GM21367 (cell line): Measurements from ENCODE around the gene FABP7.
A peak's percentile ranks its signal among the peaks of the same experiment; 100 is the strongest.

Experiments
- ATAC-seq: cut with Tn5 transposase; IDR thresholded peaks from one replicate; pipeline ENCODE4 v1.9.1; 2021; ENCODE audit not compliant: unreplicated experiment

FABP7 gene

DNA sequence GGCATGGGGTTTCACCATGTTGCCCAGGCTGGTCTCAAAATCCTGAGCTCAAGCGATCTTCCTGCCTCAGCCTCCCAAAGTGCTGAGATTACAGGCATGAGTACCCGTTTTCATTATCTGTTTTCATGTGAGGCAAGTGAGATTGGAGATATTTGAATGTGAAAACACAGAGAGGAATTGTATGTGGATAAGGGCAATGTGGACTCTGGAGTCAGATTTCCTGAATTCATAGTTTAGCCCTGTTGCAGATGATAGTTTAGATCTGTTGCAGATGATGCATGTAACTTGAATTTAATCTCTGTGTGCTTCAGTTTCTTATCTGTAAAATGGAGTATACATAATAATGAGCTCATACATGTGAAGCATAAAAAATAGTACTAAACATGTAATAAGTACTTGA lies 13.2 kb downstream of the FABP7 start:
- no peak for ATAC-seq

DNA sequence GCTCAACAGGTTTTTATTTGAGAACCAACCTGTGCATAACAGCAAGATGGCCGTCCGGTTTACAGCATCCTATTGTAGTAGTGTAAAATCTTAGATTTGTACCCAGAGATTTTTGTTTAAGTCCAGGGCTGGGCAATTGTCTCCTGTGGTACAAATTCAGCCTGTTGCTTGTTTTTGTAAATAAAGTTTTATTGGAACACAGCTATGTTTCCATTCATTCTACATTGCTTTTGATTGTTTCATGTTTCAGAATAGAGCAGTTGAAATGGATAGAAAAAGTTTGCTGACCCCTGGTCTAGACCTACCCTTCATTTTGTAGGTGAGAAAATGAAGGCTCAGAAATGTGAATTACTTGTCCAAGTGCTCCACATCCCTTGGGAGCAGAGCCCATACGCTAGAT lies 18.0 kb downstream of the FABP7 start:
- no peak for ATAC-seq

- peak; percentile 57 for ATAC-seq
These were observed 18.7 kb downstream of the FABP7 start for GRCh38 chr6:122798099-122798641.

GRCh38 chr6:122799140-122799745 lies 19.7 kb downstream of the FABP7 start:
- ATAC-seq: no peak

DNA sequence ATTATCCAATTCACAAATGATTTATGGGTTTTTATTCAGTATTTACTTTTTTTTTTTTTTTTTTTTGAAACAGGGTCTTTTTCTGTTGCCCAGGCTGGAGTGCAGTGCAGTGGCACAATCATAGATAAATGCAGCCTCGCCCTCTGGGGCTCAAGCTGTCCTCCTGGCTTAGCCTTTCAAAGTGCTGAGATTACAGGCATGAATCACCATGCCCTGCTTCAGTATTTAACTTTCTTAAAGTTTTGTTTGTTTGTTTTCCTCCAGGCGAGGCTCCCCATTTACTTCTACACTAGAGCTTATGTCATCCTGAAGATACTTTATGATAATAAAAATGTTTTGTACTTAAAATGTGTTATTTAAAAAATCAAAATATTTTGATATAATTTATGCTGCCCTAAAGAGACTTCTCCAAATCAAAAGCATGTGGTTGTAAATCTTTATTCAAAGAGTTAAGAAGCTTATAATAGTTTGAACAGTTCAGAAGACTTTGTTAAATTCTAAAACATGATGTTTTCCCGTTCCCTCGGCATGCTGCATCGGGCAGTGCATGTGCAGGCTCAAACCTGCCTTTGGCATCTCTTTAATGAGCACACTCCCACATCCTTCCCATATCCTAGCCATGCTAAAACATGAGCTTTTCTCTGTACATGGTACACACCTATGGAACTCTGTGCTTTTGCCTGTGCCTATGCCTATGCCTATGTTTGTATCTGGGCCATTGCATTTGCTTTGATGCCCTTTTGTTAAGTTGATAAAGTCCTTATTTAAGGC lies 20.6 kb downstream of the FABP7 start:
- no peak for ATAC-seq

GRCh38 chr6:122800906-122801305 lies 21.4 kb downstream of the FABP7 start:
- no peak for ATAC-seq

- no peak for ATAC-seq
These were observed 21.9 kb downstream of the FABP7 start for GRCh38 chr6:122801397-122801796.

DNA sequence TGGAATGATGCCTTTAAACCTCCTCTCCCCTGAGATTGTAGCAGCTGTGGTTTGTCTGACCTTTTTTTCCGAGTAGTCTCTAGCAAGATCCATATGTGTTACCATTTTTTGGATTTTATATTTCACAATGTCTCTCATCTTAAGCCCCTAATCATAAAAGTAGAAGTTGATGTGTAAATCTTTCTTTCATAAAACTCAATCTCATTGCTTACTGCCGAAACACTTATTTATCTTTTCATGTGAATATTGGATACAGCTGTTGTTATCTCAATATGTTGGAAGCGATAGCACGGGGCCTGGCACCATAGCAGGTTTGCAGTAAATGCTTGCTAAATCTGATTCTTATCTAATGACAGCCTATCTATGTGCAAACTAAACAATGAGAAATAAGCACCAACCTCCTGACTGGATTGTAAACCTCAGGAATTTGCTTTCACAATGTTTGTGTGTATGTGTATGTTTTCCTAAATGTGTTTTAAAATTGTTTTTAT lies 23.7 kb downstream of the FABP7 start:
- no peak for ATAC-seq

DNA sequence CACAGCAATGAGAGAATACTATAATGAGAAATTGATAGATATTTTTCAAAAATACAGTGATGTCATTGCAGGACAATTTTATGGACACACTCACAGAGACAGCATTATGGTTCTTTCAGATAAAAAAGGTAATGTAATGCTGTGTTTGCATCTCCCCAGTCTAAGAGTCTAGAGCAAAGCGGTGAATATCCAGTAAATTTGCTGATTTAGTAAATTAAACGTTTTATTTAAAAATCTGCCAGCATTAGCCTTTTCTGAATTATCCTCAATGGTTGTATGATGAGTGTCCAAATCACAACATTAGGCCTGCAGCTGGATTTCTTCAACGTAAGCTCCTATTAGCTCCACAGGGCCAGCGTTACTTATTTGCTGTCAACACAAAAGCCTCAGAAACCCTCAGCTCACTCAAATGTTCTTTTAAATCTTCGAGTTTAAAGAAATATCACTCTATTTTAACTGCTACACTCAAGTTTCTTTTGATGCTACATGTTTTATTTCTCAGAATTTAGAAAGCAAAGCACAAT lies 25.5 kb downstream of the FABP7 start:
- no peak for ATAC-seq

DNA sequence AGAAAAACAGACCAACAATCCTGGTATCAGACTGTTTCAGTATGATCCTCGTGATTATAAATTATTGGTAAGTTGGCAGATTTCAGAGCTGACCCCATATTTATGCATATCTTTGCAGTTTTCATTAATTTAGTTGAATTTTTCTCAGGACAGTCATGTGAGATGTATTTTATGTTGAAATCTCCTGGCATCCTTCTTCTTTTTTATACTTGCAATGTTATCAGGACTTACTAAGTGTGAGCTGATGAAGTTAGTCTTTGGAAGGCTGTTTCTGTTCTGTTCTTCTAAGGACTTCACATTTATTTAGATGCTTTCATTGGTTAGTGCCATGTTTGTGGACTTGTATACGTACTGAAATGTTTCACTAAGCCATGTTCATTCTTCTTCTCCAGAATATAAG lies 26.8 kb downstream of the FABP7 start:
- no peak for ATAC-seq

GRCh38 chr6:122808121-122808885 lies 28.8 kb downstream of the FABP7 start:
- no peak for ATAC-seq

DNA sequence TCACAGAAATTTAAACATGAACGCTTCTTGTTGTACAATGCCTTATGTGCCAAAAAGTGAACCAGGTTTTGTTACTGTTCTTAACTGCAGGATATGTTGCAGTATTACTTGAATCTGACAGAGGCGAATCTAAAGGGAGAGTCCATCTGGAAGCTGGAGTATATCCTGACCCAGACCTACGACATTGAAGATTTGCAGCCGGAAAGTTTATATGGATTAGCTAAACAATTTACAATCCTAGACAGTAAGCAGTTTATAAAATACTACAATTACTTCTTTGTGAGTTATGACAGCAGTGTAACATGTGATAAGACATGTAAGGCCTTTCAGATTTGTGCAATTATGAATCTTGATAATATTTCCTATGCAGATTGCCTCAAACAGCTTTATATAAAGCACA lies 29.5 kb downstream of the FABP7 start:
- no peak for ATAC-seq

DNA sequence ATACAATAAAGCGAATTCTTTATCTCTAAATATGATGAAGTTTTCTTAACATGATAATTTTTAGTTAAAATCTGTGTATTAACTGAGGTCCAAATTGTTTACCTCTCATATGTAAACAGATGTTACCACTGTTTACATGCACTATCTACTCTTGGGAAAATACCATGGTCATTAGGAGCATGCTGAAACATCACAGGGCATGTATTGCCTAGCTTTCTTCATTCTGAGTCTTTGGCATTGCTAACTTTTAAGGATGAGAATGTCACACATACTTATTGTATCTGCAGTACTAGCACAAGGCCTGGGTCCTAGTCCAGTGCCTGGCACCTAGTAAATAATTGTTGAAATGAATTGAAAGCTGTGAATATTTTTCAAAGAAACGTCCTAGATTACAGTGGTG lies 30.2 kb downstream of the FABP7 start:
- no peak for ATAC-seq

- ATAC-seq: no peak
These were observed 30.7 kb downstream of the FABP7 start for GRCh38 chr6:122810189-122810588.

GRCh38 chr6:122817358-122817757 lies 37.8 kb downstream of the FABP7 start:
- no peak for ATAC-seq

DNA sequence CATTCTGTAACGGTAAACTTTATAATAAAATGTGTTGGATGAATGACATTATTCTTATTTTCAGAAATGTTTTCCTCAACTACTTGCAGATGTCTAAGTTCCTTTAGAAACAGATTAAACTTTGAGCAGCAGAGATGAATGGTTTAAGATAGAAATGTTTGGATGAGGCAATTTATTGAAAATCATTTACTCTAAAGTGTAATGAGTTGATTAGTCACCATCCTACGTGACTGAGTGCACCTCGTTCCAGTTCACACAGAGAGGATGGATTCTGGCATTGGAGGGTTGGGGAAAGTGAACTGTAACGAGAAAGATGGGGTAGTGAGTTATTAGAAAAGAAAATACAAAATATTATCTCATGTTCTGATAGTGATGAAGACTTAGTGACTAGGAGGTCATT lies 38.2 kb downstream of the FABP7 start:
- no peak for ATAC-seq

GRCh38 chr6:122818866-122819265 lies 39.4 kb downstream of the FABP7 start:
- ATAC-seq: no peak

GRCh38 chr6:122821095-122821494 lies 41.6 kb downstream of the FABP7 start:
- ATAC-seq: no peak

DNA sequence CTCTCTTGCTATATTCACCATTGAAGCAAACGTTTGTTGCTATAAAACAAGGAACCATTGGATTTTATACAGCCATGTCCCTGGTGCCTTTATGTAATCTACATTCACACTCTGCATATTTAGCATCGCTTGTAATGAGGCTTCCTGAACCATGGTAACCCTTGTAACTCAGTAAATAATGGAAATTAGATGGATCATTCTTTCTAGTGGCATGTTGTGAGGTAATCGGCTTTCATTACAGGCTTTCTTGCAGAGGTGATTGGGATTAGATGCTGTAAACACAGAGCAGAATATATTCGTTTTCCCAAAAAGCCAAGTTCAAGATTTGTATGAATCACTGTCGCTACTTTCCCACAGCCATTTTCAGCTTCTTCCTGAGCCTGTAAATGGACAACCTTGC lies 45.6 kb downstream of the FABP7 start:
- ATAC-seq: no peak

DNA sequence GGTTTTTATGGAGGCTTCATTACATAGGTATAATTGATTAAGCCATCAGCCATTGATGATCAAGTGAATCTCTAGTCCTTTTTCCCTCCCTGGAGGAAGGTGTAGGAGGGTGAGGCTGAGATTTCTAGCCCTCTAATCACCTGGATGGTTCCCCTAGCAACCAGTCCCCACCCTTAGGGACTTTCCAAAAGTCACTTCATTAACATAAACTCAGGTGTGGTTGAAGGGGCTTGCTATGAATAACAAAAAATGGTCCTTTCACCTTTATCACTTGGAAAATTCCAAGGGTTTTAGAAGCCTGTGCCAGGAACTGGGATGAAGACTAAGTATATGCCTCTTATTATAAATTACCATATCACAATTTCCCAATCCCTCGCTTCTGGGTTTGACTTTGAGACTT lies 49.9 kb downstream of the FABP7 start:
- ATAC-seq: no peak

- ATAC-seq: no peak
These were observed 52.0 kb downstream of the FABP7 start for GRCh38 chr6:122831511-122831910.
